Body of pancreas (tissue), 4 donors: ENCODE results near the gene NISCH. TPM values are rescaled to one million over a fixed set of nuclear protein-coding genes. Genes with fewer than 3 reads are reported as not detected.

Source experiments
- ATAC-seq: fragments of 150-250 bp; one replicate; pipeline ENCODE4 v1.9.1; 2016
- DNase-seq, 4 donors: peaks; one replicate each; pipeline ENCODE4 v3.0.0-alpha.2; 2019
- H3K27ac ChIP-seq, 4 donors: fragments of 200-600 bp; sonication (generic); 1 replicate in 3 of 4; 2 replicates in 1 of 4; pipeline versions ENCODE4 v1.5.1 to v1.6.1; 2016 to 2019; ENCODE audit warnings: mild to moderate bottlenecking in 1 of 4, mixed read lengths in 1 of 4, moderate library complexity in 1 of 4
- H3K27me3 ChIP-seq, 2 donors: fragments of 200-600 bp; sonication (generic); one replicate each; pipeline ENCODE4 v1.6.0; 2016; ENCODE audit warnings: mild to moderate bottlenecking in 1 of 2
- H3K36me3 ChIP-seq, 2 donors: fragments of 200-600 bp; sonication (generic); replicated peaks in 1 of 2; 2 replicates each; pipeline ENCODE4 v1.5.1; 2016; ENCODE audit warnings: low read depth in 2 of 2; ENCODE audit not compliant: insufficient read depth in 1 of 2
- H3K4me1 ChIP-seq: fragments of 200-600 bp; sonication (generic); one replicate; pipeline ENCODE4 v1.6.0; 2016
- H3K4me3 ChIP-seq, 2 donors: fragments of 200-600 bp; sonication (generic); 1 replicate in 1 of 2; 2 replicates in 1 of 2; pipeline ENCODE4 v1.5.1; 2016 to 2019
- H3K9me3 ChIP-seq, 3 donors: fragments of 200-600 bp; sonication (generic); 1 replicate in 2 of 3; 2 replicates in 1 of 3; pipeline ENCODE4 v1.5.1; 2016
- POLR2A ChIP-seq, 3 donors: fragments of 450-650 bp; IDR thresholded peaks; one replicate each; pipeline ENCODE4 v1.6.1; 2016; ENCODE audit warnings: antibody characterized with exemption in 3 of 3, mild to moderate bottlenecking in 2 of 3
- WGBS, 2 donors: methylation state at CpG; one replicate each; pipeline ENCODE4 v1.1.5; 2017; 5-methylcytosine and 5-hydroxymethylcytosine counted together
- intact Hi-C: fragments of 100-400 bp; cut with DNase I; formaldehyde crosslinking; loops from one replicate; pipeline ENCODE4 v1.15.1; 2023
- total RNA-seq, 2 donors: library from RNA; depleted of rRNA; stranded (reverse); fragments of >200 nt; gene quantifications; one replicate each; pipeline ENCODE4 v1.1.0, GENCODE V29; 2016
- TF ChIP-seq, protein P1 (sequence below), 7 experiments: fragments of 450-650 bp in 4 of 7; fragments of 200-600 bp in 3 of 7; sonication (generic) in 3 of 7; IDR thresholded peaks; one replicate each; pipeline ENCODE4 v1.5.1; 2016 to 2019; ENCODE audit warnings: antibody characterized with exemption in 7 of 7

Gene NISCH
- total RNA-seq, 2 donors from 2014 or later = 58.9 to 115 TPM

- Histone ChIP-seq H3K4me1 (peaks cover 9% of the 10 kb centered on the region), H3K4me3 (no peak overlapping the region), H3K27ac (no peak overlapping the region), H3K27me3 (no peaks in the 10 kb centered on the region), H3K36me3 (no peaks in the 10 kb centered on the region), H3K9me3 (no peaks in the 10 kb centered on the region)
- ATAC-seq = no peak
- WGBS, 2 donors = 95 to 100% methylated on average over 1 to 10 of the region's 11 CpGs
- TF ChIP-seq, protein P1, sequence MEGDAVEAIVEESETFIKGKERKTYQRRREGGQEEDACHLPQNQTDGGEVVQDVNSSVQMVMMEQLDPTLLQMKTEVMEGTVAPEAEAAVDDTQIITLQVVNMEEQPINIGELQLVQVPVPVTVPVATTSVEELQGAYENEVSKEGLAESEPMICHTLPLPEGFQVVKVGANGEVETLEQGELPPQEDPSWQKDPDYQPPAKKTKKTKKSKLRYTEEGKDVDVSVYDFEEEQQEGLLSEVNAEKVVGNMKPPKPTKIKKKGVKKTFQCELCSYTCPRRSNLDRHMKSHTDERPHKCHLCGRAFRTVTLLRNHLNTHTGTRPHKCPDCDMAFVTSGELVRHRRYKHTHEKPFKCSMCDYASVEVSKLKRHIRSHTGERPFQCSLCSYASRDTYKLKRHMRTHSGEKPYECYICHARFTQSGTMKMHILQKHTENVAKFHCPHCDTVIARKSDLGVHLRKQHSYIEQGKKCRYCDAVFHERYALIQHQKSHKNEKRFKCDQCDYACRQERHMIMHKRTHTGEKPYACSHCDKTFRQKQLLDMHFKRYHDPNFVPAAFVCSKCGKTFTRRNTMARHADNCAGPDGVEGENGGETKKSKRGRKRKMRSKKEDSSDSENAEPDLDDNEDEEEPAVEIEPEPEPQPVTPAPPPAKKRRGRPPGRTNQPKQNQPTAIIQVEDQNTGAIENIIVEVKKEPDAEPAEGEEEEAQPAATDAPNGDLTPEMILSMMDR (IDR thresholded peaks at IDR 0.05) = no peak
- TF ChIP-seq POLR2A (IDR thresholded peaks at IDR 0.05) = no peak
- no peak for DNase-seq
- intact Hi-C loops = no loop called here
These were observed 47.5 kb downstream of the NISCH start for GRCh38 chr3:52502808-52503350.

DNA sequence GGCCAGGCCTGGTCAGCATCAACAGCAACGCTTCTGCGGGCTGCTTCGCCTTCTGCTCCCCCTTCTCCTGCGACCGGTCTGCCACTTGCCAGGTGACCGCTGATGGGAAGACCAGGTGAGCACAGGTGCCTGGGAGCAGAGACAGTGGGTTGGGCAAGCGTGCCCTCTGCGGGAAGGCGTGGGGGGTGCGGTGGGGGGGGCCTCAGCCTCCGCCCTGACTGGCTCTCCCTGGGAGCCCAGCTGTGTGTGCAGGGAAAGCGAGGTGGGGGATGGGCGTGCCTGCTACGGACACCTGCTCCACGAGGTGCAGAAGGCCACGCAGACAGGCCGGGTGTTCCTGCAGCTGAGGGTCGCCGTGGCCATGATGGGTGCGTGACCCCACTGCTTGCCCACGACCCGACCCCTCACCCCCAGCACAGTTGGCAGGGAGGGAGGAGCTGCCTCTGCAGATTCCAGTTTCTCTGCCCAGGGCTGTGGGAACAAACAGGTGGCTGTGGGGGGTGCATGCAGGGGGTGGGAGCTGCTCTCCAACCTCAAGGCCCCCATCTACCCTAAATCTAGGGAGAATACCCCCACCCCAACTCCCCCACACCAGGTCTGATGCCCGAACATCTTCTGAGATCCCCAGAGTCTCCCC lies 48.5 kb downstream of the NISCH start:
- H3K9me3 ChIP-seq = no peaks in the 10 kb centered on the region
- WGBS, 2 donors = 34 to 45% methylated on average over 1 to 18 of the region's 23 CpGs
- H3K36me3 ChIP-seq = no peaks in the 10 kb centered on the region
- DNase-seq (peak; percentile 34 to 77 (median 54)), ATAC-seq (peak; percentile 30)
- intact Hi-C loops = no loop called here
- no peak overlapping the region for H3K27ac ChIP-seq
- H3K4me3 ChIP-seq = no peak overlapping the region
- no peaks in the 10 kb centered on the region for H3K27me3 ChIP-seq
- H3K4me1 ChIP-seq = peaks cover 9% of the 10 kb centered on the region
- TF ChIP-seq, protein P1 (IDR thresholded peaks at IDR 0.05) = peak in 1 of 7 experiments; percentile 14
- no peak for TF ChIP-seq POLR2A (IDR thresholded peaks at IDR 0.05)

GRCh38 chr3:52504977-52505376 lies 49.6 kb downstream of the NISCH start:
- H3K27ac ChIP-seq = no peak overlapping the region
- intact Hi-C loops = no loop called here
- no peaks in the 10 kb centered on the region for H3K27me3 ChIP-seq
- peaks cover 9% of the 10 kb centered on the region for H3K4me1 ChIP-seq
- no peaks in the 10 kb centered on the region for H3K36me3 ChIP-seq
- DNase-seq (no peak), ATAC-seq (no peak)
- WGBS, 2 donors = 33 to 89% methylated on average over 1 to 10 of the region's 10 CpGs
- no peak overlapping the region for H3K4me3 ChIP-seq
- TF ChIP-seq POLR2A (IDR thresholded peaks at IDR 0.05) = no peak
- TF ChIP-seq, protein P1 (IDR thresholded peaks at IDR 0.05) = no peak
- no peaks in the 10 kb centered on the region for H3K9me3 ChIP-seq

DNA sequence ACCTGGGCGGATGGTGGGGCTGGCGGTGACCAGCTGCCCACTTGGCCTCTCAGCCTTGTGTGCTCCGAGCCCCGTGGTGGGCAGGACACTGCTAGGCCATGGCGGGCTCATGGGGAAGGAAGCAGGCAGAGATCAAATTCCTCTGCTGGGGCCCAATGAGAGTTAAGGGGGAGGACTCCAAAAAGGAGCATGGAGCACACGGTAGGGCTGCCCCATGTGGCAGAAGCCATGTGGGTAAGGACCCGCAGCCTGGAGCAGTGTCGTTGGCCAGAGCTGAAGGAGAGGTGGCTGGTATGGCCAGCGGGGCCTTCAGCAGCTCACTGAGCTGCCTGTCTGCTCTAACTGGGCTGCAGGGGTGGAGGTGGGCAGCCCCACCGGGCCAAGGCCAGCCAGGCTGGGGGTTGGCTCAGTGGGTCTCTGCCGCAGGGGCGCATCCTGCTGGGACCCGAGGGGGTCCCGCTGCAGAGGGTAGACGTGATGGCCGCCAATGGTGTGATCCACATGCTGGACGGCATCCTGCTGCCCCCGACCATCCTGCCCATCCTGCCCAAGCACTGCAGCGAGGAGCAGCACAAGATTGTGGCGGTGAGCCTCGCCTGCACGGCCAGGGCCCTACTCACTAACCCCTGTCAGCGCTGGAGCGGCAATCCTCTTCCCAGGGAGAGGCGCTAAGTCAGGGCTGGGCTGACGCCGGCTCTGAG lies 51.0 kb downstream of the NISCH start:
- intact Hi-C loops = no loop called here
- Histone ChIP-seq H3K27me3 (no peaks in the 10 kb centered on the region), H3K27ac (no peak overlapping the region), H3K4me3 (no peak overlapping the region), H3K9me3 (no peaks in the 10 kb centered on the region), H3K4me1 (peaks cover 9% of the 10 kb centered on the region), H3K36me3 (no peaks in the 10 kb centered on the region)
- TF ChIP-seq, protein P1 (IDR thresholded peaks at IDR 0.05) = no peak
- no peak for TF ChIP-seq POLR2A (IDR thresholded peaks at IDR 0.05)
- 87 to 93% methylated on average over 9 to 27 of the region's 27 CpGs for WGBS, 2 donors
- ATAC-seq = no peak
- DNase-seq = no peak
